Measurements from ENCODE around the gene PTPA.

Gene PTPA

DNA sequence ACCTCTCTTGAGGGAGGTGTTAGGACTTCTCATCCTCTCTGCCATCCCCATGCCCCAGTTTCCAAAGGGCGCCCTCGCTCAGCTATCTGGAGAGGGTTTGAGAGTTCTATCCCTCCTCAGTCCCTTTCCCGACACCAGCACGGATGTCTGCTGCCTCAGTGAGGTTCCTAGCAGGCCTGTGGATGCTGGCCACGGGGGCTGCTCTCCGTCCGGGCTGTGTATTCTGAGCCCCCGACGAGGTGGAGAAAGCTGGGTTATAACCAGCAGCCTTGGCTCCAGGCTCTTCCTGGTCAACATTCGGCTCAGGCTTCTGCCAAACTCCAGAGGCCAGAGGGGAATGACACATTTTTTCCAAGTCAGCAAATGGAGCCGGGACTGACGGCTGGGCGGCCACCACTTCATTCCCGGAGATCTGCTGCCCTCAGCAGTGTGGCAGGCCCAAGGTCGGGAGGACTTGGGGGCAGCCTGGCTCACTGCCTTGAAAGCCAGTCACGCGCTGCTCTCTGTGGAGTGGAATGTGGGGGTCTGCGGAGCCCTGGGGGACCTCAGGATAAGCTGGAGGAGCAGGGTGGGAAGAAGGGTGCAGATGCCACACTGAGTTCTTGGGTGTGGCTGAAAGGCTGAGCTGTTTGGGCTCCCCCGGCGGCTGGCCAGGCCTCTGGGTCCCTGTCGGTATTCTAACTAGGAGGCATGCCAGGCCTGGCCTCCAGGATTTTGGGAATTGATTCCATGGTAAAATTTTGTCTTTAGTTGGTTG is 27.4 kb downstream of the PTPA start:
- no peak for FAIRE-seq

DNA sequence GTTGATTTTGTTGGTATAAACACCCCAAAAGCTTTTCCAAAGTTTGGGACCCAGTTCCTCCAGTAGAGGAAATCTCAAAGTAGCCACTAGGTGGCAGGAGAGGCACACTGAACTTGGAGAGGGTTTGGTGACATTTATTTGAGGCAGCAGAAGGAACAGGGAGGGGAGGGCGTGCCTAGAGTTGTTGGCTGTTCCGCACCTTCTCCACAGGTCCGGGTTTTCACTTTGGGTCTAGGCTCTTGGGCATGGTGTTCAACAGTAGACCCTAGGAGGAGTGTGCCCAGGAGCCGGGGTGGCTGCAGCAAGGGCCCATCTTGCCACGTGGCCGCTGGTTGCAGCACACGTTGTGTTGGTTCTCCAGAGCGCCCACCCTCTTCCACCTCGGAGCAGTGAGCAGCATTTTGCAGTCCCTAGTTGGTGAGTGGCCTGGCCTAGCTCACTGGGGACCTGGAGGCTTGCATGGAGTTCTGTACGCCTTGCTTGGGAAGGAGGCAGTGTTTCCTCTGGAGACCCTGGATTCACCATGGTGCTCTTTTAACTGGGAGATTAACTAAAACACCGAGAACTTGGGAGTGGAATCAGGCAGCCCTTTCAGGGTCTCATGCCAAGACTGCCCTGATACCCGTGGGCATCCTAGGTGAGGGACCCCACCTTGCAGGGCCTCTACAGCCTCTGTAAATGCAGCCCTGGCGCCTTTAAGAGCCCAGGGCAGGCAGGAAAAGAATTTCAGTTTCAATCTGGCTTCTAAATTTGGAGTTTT is 28.2 kb downstream of the PTPA start:
- FAIRE-seq = peak; percentile 77

DNA sequence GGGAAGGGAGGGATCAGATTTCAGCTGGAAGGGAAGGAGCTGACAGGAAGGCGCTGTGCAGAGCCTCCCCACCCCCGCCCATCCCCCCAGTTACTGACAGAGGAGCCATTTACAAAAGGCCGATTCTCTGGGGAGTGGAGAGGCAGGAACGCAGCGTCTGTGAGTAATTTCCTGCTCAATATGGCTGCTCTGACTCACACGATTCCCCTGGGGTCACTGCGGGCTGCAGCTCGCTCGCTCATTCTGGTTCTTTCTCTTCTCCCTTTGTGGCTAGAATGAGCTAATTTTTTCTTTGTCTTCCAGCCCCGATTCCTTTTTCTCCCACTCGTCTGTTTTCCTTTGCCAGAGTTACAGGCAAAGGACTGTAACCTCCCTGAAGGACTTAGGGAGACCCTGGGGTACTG is 28.8 kb downstream of the PTPA start:
- peak; percentile 94 for FAIRE-seq

DNA sequence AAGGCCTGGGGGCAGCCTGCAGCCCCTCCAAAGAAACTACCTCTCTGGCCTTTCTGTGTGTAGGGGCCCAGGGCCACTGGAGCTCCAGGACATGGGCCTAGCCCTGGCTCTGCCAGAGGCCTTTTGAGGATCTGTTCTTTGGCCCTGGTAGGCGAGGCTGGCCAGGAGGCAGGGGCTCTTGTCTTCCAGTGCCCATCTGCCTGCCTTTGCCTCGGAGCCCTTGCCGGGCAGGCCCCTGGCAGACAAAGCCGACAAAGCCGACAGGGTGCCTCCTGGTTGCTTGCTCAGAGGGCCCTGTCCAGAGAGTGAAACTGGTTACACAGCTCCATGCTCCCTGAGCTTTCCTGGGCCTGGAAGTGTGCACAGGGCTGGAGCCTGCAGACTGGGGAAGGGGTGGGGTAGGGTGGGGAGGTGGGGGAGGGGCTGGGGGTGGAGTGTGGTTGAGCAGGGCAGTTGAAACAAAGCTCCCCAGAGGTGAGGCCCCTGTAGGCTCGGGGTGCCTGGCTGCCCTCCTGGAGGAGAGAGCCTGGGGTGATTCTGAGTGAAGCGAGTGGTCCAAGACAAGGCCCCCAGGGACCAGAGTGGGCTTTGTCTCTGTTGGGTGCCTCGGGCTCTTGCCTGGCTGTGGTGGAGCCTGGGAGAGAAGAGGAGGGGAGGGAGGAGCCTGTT is 29.3 kb downstream of the PTPA start:
- no peak for FAIRE-seq

DNA sequence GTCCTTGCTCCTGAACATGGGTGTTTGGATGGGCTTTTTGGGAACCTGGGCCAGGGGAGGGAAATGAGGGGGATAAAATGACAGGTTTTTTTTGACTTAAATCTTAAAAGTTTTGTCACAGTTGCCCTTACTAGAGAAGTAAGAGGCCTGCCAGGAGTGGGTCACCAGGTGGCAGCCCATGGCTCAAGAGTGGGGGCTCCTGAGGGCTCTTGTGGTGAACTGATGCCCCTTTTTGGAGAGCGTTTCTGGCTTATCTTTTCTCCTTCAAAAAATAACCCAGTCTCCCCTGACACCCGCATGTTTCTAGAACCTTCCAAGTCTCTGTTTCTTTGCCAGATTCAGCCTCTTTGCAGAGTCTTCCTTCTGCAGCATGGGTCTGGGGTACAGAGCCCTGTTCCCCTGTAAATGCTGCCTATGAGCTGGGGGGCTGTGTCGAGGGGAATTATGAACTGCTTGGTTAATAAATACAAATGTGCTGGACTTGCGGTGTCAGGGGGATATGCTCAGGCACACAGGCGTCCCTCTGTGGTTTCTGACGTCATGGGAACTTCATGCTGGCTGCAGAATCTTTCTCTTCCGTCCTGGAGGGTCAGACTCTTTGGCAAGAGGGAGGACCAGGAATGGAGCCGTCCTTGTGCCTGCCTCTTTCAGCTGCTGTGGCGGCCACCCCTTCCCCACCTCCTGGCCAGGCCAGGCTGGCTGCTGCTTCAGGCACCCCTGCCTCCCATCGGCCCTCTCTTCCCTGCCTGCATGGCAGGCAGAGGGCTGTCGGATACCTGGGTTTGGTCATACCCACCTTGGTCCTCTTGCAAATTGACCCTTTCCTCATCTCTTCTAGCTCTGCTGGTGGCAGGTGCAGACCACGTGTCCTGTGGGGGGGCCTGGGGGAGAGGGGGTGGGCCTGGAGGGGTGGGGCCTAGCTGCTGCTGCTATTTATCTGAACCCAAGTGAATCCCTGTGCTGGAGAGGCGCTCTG is 30.1 kb downstream of the PTPA start:
- no peak for FAIRE-seq

DNA sequence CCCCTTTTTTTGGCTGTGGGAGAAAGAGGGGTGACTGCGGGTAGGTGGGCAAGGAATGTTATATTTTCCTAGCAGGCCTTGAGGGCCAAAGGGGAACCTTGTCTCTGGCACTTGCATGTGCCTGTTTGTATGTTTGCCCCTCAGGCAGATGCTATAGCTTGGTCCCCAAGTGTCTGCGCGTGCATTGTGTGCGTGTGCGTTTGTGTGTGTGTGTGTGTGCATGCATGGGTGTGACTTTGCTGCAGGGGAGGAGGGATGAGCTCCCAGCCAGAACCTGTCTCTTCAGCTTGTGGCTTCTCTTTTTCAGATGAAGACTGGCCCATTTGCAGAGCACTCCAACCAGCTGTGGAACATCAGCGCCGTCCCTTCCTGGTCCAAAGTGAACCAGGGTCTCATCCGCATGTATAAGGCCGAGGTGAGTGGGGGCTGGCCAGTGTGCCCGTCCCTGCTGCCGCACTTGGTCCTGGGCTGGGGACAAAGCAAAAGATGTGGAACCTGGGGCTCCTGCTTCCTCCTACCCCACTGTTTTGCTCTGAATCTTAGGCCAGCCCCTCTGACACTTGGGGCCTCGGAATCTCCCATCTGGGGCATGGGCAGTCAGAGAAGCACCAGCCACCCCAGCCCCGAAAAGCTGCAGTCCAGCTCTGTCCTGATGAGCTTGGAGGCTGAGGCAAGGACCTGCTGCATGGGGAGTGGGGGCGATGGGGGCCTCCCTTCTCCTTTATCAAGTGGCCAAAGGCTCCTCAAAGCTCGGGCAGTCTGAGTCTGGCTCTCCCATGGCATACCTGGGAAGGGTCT is 31.1 kb downstream of the PTPA start:
- no peak for FAIRE-seq

DNA sequence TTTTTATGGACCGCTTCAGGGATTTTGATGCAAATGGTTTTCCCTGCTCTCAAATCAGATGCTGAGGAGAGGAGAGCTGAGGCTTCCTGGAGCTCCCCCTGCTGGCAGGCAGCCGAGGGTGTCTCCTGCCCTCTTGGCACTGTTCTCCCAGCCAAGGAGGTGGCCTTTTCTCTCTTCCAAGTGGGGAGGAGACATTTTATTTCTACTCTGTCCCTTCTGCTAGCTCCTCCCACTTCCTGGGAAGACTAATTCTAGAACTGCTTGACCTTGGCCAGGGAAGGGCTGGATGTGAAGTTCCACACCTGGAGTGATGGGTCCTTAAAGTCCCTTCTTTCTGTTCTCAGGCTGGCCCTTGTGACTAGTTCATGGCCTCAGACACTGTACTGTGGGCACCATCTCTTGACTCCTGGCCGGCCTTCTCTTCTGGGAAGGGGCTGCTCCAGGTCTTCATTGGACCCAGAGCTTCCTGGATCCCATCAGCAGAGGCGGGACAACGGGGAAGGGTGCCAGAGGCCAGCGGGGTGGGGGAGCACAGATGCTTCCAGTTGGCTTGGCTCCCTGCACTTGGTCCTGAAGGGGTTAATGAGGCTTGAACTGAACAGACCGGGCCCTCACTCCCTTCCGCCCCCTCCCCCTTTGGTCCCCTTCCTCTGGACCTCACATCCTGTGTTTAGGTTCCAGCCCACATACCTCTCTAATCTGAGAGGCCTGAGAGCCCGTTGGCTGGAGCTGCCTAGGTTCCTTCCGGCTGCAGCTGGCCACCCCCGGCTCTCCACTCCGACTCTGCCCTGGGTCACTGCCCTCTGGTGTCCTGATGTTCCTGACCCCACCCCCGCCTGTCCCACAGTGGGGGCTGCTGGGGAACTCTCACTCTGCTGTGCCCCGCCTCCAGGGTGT is 32.1 kb downstream of the PTPA start:
- FAIRE-seq = peak; percentile 65

DNA sequence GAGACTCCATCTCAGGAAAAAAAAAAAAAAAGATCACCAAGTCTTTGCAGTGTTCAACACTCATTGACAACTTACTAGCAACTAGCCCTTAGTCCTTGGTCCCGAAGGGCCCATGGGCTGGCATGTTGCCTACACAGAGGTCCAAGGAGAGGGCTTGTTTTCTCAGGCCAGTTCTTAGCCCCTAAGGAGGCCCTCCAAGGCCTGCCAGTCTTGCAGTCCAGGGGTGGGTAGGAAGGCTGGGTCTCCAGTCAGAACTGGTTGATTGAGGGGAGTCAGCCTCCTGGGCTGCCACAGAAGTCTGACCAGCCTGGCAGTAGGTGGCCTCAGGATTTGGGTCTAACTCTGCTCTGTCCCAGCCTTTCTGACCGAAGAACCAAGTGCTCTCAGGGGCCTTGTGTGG is 34.1 kb downstream of the PTPA start:
- FAIRE-seq = no peak

DNA sequence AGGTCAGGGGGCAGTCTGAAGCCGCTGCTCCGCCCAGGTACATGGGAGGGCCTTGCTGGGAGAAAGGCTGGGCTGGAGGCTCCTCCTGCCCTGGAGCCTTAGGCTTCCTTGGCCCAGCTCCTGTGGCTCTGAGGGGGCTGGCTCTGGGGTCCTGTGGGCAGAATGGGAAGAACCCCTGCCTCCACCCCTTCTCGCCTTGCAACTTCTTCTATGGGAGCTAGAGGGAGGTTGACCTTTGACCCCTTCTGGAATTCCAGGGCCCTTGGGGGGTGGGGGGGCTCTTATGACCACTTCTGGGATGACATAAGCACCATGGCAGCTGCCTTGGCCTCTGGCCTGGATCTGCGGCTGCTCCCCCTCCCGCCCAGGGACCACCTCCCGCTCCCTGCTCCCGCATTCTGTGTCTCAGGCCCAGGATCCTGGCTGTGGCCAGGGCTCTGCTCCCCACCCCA is 34.7 kb downstream of the PTPA start:
- FAIRE-seq = no peak

DNA sequence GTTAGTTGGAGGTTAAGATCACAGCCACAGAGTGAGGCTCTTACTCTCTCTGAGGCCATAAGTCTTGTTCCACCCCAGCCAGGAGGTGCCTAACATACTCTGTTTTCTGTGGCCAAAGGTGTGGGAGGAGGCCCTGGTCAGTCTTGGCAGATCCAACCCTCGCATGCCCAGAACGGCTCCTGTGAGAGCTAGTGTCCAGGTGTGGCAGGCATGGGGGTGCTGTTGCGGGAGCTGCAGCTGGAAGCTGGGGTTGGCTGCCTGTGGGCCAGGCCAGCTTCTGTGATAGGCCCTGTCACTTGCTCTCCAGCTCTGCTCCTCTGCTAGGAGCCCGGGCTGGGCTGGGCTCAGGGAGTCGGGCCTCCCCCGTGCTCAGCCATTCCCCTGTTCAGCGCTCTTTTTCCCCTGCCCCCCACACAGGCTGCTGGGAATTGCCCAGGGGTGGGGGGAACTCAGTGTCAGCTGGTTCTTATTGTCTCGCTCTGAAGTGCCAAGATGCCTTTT is 35.3 kb downstream of the PTPA start:
- no peak for FAIRE-seq

DNA sequence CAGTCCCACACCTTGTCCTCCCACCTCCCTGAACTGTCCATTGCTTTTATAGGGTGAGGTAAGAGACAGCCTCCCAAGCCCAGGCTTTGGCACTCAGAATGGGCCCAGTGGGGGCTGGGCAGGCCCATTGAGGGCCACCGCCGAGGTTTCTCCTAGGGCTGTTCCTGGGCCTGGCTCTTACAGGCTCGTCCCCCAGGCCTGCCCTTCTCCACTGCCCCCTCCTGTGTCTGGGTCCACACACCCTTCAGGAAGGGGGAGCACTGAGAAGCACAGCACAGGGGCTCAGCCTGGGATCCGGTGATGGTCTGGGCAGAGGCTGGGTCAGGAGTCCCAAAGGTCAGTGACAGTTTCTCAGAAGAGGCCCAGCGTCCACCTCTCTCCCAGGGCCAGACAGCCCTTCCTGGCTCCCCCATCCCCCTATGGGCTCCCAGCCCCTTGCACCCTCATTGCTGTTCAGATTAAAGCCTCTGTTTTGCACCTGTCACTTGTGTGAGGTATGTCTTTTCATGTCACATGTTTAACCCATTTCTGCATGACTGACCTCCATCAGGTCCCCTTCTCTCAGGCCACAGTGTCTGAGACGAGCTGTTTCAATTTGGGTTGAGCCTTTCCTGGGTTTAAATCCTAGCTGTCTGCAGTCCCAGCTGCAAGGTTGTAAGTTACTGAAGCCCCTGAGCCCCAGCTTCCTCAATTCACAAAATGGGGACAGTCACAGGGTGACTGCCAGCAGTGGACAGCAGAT is 37.4 kb downstream of the PTPA start:
- no peak for FAIRE-seq

DNA sequence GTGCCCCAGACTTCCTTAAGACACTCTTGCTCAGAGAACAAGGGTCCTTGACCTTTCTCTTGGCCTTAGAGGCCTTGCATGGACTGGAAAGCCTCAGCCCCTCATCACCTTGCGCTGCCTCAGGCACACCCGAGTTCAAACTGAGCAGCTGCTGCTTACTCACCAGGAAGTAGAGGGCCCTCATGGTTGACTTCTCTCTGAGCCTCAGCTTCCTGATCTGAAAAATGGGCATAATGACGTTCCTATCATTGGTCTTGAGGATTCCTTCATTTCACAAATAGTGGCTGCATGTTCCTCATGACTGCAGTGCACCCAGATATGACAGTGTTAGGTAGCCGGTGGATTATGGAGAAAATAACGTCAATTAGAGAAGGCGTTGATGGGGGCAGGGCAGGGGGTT is 38.2 kb downstream of the PTPA start:
- FAIRE-seq = no peak

DNA sequence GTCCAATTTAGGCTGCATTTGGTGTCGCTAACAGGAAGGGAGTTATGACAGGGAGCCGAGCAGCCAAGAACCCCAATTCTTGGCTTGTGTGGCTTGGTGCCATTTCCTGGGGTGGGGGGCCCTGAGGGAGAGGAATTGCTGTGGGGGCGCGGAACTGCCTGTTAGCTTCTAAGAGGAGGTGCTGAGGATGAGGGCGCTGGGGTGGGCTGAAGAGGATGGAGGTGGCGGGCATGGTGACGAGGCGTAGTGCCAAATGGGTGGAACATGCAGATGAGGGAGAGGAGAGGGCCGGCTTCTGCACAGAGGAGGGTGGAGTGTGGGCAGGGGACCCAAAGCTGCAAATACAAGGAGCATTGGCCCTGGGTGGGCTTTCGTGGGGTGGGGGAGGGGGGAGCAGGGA is 38.9 kb downstream of the PTPA start:
- no peak for FAIRE-seq

DNA sequence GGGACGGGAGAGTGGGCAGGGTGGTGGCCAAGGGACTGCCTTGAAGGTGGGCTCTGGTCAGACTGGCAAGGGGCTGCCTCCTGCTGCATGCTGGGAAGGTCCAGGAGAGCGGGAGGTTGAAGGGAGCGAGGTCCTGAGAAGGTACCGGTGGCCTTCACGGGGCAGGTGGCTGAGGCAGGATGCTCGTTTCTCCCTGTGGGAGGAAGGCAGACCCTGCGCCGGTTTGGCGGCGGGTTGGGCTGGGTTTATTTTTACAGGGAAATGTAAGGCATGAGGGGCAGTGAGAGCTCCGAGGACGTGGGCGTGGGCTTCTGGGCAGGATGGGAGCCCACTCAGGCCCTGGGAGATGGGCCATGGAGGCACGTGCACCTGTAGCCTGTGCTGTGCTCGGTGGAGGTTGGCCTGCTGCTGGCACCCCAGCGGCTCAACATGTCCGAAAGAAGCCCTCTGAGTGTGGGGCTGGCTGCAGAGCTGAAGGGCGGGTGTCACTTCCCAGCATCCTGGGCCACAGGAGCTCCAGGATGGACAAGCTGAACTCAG is 39.5 kb downstream of the PTPA start:
- no peak for FAIRE-seq

DNA sequence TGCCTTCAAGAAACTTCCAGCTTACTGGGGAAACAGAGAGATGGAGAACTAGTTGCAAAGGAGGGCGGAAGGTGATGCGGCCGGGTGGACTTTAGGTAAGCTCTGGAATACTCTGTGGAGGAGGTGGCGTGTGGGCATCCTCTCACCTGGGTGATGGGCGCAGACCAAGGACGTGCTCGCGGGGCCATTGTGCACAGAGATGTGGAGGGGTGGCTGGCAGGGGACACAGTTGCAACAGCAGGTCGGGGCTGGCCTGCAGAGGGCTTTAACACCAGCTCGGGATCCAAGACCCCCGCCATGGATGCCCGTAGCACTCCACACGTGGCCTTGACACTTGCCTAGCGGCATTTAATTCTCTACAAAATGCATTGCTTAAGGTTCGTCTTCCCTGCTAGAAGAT is 40.3 kb downstream of the PTPA start:
- no peak for FAIRE-seq

DNA sequence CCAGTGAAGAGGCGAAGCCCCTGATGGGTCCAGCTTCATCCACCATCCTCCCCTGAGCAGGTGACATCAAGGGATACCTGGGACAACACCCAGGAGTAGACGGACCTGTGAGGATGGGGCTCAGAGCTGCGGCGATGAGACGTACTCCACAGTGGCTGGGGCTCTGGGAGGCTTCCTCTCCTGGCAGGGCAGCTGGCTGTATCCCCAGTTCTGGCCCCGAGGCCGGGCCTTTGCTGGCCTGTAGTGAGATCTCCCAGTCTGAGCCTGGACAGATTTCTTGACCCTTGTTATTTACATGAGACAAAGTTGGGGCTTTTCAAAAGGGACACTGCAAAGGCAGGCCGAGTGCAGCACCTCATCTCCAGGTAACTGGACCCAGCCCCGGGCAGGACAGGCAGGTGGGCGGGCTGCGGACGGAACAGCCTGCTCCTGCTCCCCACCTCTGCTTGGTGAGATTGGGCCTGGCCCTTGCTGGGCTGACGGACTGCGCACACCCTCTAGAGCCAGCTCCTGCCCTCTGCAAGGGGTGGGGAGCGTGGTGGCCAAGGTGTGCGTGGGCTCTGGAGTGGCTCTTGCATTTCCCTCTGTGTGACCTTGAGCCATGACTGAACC is 43.8 kb downstream of the PTPA start:
- FAIRE-seq = no peak

DNA sequence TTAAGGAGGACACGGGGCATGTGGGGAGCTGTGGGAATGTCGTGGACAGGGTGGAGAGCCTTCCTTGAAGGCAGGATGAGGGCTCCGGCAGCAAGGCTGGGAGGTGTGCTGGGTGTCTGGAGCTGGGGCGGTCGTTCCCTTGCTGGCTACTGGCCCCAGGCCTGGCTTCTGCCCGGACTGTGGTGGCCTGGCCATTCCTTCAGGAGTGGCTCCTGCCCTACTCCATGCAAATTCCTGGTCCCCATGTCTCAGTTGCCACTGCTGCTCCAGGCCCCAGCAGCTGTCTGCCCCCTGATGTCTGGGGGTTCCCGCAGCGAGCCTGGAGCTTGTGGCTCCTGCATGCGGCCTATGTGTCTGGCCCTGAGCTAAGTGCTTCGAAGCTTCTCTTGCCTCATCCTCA is 44.9 kb downstream of the PTPA start:
- no peak for FAIRE-seq

DNA sequence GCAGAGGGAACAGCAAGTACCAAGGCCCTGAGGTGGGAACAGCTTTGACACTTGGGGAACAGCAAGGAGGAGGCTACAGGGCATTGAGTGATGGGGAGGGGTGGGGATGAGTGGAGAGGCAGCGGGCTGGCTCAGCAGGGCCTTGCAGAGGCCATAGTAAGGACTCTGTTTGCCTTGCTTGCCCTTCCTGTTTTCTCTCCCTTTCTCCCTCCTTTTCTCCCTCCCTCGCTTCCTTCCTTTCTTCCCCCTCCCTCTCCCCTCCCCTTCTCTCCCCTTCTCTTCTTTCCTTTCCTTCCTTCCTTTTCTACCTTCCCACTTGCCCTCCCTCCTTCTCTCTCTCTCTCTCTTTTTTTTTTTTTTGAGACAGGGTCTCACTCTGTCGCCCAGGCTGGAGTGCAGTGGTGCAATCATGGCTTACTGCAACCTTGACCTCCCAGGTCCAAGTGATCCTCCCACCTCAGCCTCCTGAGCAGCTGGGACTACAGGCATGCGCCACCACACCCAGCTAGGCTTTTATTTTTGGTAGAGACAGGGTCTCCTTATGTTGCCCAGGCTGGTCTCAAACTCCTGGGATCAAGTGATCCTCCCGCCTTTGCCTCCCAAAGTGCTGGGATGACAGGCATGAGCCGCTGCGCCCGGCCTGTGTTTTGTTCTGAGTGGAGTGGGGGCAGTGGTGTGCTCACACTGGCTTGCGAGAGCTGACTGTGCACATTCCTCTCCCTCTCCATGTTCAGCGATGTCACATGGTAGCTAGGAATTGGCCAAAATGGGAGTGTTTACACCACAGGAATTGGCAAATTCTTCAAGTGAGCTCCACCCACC is 49.7 kb downstream of the PTPA start:
- FAIRE-seq = no peak
